GM12892 (cell line): ENCODE results near the gene TNRC6C.

Experiments
- POLR2A ChIP-seq: IDR thresholded peaks from 2 replicates; pipeline ENCODE4 v1.6.1; 2011; ENCODE audit warnings: low read depth, low read length, control low read depth
- POLR2AphosphoS5 ChIP-seq: IDR thresholded peaks from 2 replicates; pipeline ENCODE4 v1.6.1; 2011; ENCODE audit warnings: low read depth, low read length, control low read depth

DNA sequence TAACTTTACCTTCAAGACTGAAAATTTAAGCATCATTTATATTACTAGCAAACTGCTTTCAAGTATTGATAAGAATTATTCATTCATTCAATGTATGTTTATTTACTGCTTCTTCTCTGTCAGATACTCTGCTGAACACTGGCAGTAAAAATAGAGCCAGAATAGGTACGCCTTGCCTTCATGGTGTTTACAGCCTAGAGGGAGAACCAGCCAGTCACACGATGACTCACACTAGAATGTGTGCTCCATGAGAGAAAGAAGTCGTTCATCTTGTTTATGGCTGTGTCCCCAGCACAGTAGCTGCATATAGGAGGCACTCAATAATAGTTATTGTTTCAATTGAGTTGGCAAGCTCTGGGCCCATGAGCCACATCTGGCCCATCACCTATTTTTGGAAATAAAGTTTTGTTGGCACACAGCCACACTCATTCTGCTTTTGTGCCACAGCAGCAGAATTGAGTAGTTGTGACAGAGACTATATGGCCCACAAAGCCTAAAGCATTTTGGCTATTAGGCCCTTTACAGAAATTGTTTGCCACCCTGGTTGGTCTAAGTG lies 85.9 kb downstream of the TNRC6C start:
- TF ChIP-seq POLR2AphosphoS5, result no peak
- no peak for TF ChIP-seq POLR2A
